GM10847 (cell line): ENCODE results near the gene GGACT.

Experiments used
- POLR2A ChIP-seq: IDR thresholded peaks from 2 replicates; pipeline ENCODE4 v1.6.1; 2011; ENCODE audit not compliant: insufficient read length; ENCODE audit errors: extremely low read depth

Gene GGACT

DNA sequence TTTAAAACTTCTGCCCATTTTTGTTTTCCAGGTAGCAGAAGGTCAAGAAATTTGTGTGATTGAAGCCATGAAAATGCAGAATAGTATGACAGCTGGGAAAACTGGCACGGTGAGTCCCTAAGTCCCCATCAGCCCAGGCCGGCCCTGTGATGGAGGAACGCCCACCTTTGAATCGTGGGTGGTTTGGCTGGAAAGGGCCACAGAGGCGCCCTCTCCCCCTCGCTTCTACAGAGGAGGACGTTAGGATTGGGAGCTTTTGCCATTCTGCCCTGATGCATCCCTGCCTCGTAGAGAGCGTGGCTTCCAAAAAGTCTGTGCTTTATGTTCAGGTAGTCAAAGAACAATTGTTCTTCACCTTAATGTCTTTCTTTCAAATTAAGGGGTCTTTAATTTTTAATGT lies 60.9 kb downstream of the GGACT start:
- no peak for TF ChIP-seq POLR2A

DNA sequence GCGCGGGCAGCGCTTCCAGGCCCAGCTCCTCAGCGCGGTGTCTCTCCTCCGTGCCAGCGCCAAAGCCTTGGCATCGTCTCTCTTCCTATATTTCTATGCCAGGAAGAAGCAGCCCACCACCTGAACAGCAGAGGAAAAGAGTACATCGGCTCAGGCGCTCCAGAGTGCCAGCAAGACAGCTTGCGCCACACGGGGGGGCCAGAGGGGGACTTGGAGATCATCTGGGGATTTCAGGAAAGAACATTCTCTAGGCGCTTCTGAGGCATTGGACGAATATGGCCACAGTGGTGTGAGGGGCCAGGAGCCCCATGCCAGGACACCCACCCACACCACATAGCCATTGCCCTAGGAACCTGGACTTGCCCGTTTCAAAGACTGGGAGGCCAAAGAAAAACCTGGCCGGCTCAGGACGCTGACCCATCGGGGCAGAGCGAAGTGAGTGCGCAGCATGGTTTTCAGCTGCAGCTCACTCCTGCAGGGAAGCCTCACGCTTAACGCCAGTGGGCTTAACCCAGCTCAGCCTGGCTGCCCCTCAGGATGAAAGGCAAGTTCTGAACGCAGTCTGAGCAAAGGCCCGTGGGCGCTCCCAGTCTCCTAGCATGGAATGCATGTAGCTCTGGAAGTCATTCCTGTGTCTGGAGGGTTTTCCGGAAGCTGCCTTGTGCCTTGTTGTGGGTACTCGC lies 62.1 kb downstream of the GGACT start:
- TF ChIP-seq POLR2A: no peak

- TF ChIP-seq POLR2A: no peak
Observed at GRCh38 chr13:100525453-100526317, 62.9 kb downstream of the GGACT start.

- no peak for TF ChIP-seq POLR2A
Observed at GRCh38 chr13:100523981-100524386, 64.6 kb downstream of the GGACT start.

DNA sequence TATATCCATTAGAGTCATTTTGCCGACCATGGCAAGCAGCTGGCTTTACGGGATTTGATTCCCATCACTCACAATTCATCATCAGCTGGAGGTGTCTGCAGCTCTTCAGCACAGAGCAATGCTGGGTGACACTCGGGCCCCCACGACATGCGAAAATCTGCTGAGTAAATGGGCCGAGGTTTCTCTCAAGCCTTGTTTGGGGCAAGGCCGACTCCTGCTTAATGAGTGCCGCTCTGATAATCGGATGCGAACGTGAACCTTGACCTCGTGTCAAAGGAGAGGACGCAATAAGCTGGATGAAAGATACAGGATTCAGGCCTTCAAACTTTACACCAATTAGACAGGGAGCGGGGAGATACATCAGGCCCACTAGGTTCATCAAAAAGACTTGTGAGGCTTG lies 65.2 kb downstream of the GGACT start:
- no peak for TF ChIP-seq POLR2A

- no peak for TF ChIP-seq POLR2A
Observed at GRCh38 chr13:100522618-100523309, 65.8 kb downstream of the GGACT start.

GRCh38 chr13:100521851-100522617 lies 66.6 kb downstream of the GGACT start:
- no peak for TF ChIP-seq POLR2A

DNA sequence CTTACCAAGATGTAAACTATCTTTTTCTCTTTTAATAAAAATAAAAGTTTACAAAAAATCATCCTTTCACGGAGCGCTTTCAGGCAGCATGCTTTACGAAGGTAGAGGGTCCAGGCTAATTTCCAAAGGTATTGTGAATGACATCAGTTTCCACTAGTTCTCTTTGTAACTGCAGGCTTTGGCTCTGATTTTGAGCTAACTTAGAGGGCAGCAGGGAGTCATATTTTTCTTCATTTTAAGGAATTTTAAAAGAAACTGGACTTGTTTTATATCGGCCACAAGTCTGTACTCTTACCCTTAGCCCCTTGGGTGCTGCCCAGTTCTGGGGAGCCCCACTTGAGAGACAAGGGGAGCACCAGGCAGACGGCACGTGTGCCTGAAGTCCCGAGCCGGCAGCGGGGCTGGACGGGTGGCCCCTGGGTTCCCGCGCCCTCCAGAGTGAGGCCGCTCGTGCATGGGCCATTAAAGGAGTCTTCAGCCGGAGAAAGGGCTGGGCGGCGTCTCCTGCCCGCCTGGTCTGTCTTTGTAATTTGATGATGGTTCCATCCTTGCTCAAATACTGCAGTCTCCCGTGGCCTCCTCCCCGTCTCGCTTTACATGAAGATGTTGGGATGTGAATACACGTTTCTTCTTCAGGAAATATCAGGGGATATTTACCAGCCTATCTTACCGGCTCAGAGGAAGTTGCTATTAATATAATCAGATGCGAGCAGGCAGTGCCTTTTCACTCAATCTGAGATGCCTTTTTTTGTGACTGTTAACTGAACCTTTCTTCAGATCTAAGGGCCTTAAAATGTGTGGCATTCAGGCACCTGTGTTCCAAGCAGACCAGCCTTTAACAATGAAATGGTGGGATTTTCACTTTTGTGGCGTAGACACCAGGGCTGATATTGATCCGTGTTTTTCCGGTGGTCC lies 67.4 kb downstream of the GGACT start:
- TF ChIP-seq POLR2A: no peak

GRCh38 chr13:100519626-100520025 lies 69.0 kb downstream of the GGACT start:
- no peak for TF ChIP-seq POLR2A

DNA sequence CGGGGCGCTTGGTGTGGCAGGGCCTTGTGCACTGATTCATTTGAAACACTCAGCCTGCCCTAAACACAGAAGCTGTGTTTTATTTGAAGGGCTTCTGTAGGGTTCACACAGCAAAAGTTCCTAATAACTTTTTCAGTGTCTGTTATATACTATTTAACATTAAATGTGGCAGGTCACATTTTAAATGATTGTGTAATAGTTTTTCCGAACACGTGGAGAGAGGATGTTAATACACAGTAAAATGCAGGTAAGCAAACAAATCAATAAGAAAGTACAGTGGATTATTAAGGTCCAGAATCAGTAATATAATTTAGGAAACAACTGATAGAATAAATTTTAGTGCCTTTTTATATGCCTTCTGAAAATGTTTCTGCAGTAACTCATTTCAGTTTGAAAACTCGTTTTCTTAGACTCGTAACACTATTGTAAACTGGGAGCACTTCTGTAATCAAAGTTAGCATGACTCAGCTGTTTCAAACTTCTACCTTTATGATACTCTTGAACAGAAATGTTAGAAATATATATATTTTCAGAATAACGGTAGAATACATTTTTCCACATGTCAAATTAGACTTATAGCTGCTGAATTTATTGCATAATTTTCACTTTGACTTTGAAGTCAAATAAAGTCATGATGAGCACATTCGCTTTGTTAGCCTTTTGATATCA lies 70.1 kb downstream of the GGACT start:
- TF ChIP-seq POLR2A: no peak

DNA sequence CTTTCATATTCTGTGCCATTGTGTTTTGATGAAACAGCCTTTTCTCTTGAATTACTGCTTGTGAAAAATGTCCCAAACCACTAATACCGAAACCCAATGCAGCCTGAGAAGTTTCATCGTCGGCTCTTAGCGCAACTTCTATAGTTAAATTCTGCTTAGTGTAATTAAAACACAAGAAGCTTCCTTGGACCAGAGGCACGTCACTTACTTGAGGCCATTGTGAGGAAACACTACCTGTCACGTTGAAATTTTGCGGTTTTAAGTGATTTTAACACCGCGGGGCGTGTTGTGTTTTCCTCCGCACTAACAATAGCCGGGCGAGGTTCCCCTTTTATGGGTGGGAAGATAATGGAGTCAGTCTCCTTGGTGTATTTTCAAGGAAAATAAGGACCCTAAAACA lies 70.9 kb downstream of the GGACT start:
- TF ChIP-seq POLR2A: no peak

DNA sequence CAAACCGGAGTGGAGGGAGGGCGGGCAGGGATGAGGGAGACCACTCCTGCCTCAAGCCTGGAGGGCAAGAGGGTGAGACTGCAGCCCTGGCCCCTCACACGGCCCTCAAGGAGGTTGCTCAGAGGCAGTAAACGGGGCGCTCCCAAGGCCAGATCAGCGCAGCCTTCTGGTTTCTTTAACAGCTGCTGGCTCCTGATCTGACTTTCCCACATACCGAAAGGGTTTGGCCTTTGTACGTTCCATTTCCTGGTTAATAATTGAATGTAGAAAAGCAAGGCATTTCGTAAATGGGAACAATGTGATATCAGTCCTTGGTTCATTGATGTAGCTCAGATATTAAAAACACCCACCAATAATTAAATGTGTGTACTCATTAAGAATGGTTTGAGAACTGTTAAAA lies 71.5 kb downstream of the GGACT start:
- no peak for TF ChIP-seq POLR2A

- TF ChIP-seq POLR2A: no peak
Observed at GRCh38 chr13:100515410-100515800, 73.2 kb downstream of the GGACT start.
